Occipital lobe (tissue), 2 donors: Measurements from ENCODE around the gene CEBPA. TPM values are rescaled to one million over a fixed set of nuclear protein-coding genes. Genes with fewer than 3 reads are reported as not detected.

Experiments used
- DNase-seq: peaks from one replicate; lab custom pipeline; 2025; lab: John Stamatoyannopoulos, UW
- total RNA-seq: library from RNA; depleted of rRNA; stranded (reverse); fragments of >200 nt; gene quantifications from one replicate; pipeline ENCODE4 v1.2.3, GENCODE V29; 2014

The CEBPA gene
- total RNA-seq = 2.8 TPM

DNA sequence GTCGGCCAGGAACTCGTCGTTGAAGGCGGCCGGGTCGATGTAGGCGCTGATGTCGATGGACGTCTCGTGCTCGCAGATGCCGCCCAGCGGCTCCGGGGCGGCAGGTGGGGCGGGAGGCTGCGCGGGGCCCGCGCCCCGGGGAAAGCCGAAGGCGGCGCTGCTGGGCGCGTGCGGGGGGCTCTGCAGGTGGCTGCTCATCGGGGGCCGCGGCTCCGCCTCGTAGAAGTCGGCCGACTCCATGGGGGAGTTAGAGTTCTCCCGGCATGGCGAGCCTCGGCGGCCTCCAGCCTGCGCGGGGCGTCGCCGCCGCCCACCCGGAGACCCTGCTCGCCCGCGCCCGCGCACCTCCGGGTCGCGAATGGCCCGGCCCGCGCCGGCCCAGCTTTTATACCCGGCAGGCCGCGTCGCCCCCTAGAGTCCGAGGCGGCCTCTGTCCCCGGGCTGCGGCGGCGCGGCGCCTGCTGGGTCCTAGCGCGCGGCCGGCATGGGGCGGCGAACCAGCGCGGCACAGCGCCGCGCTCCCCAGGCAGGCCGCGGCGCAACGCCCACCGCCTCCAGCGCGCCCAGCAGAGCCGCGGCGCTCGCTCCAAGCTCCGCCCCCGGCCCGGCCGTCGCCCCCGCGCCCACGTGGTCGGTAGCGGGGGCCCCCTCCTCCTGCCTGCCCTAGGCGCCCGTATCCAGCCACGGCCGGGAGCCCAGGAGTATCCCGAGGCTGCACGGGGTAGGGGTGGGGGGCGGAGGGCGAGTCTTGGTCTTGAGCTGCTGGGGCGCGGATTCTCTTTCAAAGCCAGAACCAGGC is at the start of gene CEBPA:
TSS of gene CEBPA (minus strand) at position 360 of the 799 bp plus-strand sequence. CDS start at position 240, 120 bp downstream.
- DNase-seq = peak; percentile 76

GRCh38 chr19:33350538-33351309 is 48.4 kb upstream of the CEBPA start:
- DNase-seq = peak; percentile 11

DNA sequence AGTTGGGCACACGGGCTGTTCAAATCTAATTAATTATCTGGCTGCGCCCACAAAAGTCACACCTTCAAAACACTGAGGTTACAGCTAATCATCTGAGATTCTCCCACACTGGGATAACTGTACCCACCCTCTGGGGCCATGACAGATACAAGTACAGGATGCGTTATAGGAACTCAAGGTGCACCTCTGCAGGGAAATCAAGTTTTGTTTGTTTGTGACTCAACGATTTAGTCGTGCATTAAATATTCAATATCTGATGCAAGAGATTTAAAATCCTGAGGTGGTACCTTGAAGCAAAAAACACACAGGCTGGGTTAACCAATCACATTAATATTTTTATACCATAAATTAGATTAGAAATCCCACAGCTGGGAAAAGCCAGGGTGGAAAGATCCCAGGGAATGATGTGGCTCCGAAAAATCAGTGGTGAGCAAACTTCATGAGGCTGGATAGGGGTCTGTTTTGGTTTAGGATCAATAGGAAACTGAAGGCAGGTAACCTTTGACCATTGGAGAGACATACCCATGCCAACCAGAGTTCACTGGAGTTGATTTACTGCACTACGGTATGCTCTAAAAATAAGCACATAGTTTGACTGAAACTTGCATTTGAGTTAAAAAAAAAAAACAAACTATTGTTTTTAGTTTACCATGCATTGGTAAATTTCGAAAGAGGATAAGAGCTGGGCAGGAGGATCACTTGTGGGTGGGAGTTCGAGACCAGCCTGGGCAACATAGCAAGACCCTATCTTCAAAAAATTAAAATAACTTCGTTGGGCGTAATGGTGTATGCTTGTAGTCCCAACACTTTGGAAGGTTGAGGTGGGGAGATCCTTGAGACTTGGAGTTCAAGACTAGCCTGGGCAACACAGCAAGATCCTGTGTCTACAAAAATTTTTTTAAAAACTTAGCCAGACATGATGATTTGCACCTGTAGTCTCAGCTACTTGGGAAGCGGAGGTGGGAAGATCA is 47.3 kb upstream of the CEBPA start:
- no peak for DNase-seq

GRCh38 chr19:33348301-33349010 is 46.1 kb upstream of the CEBPA start:
- no peak for DNase-seq

DNA sequence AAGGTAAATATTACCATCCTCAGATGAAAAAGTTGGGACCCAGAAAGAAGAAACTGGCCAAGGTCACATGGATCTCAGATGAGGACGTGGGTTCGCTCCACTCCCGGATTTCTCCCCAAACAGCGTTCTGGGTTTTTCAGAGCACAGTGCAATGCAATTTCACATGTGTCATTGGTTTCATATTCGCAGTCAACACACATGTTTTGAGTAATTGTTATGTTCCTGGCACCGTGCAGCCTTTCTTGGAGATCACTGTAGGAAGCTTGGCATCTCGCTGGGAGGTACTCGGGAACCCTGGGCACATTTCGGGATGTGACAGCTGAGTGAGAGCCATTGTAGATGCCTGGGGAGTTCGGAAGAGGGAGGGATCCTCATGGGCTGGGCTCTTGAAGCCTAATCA is 45.0 kb upstream of the CEBPA start:
- no peak for DNase-seq

- no peak for DNase-seq
Observed at GRCh38 chr19:33346665-33347064, 44.3 kb upstream of the CEBPA start.

GRCh38 chr19:33345163-33345562 is 42.8 kb upstream of the CEBPA start:
- DNase-seq = no peak

- DNase-seq = no peak
Observed at GRCh38 chr19:33344573-33344925, 42.2 kb upstream of the CEBPA start.

DNA sequence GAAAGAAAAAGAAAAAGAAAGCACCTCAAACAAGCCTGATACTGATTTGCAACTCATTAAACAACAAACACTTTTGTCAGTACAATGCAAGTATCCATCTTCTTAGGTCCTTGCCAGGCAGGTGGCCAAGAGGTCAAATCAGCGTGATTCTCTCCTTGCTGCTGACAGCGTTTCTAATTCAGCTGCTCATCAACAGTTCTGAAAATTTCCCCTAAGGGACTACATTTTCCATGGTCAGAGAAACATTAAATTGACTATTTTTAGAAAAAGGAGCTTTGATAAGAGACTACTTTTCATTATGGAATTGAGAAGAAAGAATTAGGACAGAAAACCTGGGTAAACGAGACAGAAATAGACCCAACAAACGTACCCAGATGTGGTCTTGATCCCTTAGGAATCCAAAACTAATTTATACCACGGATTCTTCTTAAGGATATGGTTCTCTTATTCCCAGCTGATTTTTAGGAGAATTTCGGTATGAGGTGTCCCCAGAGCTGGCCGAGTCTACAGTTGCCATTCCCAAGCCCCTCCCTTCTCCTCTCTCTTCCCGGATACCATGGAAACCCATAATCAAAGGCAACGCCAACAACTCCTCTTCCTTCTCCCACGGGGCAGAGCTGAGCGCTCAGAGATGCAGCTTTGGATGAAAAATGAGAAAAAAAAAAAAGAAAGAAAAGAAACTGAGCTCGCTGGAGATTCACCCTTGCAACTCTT is 41.7 kb upstream of the CEBPA start:
- peak; percentile 3 for DNase-seq

- DNase-seq = no peak
Observed at GRCh38 chr19:33343301-33343700, 41.0 kb upstream of the CEBPA start.

DNA sequence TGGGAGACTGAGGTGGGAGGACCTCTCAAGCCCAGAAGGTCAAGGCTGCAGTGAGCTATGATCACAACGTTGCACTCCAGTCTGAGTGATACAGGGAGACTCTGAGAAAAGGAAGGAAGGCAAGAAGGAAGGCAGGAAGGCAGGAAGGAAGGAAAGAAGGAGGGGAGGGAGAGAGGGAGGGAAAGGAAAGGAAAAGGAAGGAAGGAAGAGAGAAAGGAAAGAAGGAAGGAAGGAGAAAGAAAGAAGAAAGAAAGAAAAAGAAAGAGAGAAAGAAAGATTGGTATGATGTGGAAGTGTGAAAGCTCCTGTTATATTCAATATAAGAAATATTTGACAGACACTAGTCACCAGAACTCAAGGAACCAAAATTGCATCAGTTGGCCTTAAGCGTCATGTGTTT is 38.7 kb upstream of the CEBPA start:
- no peak for DNase-seq

DNA sequence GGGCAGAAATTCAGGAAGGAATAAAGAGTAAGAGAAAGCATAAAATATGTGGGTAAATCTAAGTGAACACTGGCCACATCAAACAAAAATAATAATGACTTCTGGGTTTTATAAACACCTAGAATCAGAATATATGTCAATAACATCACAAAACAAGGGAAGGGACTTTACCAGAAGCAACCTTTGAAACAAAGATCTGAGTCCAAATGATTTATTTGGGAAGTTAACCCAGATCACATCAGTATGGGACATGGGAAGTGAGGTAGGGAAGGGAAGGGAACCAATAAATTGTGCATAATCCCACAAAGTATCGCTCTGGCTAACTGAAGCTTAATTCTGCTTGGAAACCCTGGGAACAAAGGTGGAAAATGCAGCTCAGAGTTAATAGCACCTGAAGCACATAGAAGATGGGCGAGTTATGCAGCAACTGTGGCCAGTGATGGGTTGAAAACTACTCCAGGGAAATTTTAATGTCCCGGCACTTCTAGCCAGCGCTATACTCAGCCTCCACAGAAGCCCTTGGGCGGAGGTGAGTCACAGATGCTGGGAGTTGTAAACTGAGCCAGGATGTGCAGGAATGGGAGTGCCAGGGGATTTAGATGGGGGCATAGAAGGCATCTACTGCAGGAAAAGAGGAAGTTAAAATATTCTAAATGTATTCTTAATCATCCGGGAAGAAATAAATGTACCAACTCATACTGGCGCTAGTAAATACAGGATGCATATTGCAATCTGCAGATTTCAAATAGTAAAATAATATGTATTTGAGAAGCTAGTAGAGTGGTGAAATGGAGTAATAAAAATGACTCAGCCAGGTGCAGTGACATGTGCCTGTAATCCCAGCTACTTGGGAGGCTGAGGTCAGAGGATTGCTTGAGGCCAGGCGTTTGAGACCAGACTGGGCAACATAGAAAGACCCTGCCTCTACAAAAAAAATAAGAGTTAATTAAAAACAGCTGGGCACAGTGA is 37.0 kb upstream of the CEBPA start:
- DNase-seq = no peak

- no peak for DNase-seq
Observed at GRCh38 chr19:33335446-33335845, 33.1 kb upstream of the CEBPA start.

GRCh38 chr19:33334271-33334670 is 31.9 kb upstream of the CEBPA start:
- no peak for DNase-seq

GRCh38 chr19:33333642-33334041 is 31.3 kb upstream of the CEBPA start:
- no peak for DNase-seq

- DNase-seq = no peak
Observed at GRCh38 chr19:33333151-33333550, 30.8 kb upstream of the CEBPA start.

DNA sequence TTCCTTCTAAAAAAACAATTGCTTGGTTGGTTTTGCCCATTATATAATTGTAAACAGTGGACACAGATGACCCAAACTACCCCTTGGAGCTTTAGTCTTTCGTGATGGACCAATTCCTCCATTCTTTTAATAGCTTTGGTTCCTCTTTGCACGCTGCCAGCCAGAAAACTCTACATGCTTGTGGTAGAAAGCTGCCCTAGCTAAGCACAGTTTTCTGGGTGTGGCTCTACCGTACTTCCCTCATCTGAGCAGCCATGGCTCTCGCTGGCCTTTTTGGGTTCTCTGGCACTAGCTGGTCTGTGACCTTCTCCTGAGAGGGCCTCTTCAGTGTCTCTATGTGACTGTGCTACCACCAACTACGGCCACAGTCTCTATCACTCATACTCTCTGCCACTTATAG is 29.9 kb upstream of the CEBPA start:
- no peak for DNase-seq

DNA sequence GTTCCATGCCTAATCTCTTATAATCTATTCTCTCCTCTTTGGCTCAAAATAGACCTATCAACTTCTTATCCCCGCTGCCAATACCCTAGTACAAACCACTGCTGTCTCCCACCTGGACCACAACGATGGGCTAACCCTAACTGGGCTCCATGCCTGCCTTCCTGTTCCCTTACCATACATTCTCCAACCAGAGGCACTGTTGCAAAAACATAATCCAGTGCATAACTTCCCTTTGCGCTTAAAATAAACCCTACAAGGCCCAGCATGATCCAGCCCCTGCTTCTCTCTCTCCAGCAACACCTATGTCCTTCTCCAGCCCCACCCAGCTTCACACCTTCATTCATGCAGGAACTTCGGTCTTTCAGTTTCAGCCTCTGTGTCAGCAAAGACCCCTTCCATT is 27.4 kb upstream of the CEBPA start:
- no peak for DNase-seq

- no peak for DNase-seq
Observed at GRCh38 chr19:33329060-33329459, 26.7 kb upstream of the CEBPA start.
